IMR-90 (cell line): Measurements from ENCODE around the gene MTCL1. TPM values are rescaled to one million over a fixed set of nuclear protein-coding genes. Genes with fewer than 3 reads are reported as not detected.

Source experiments
- ATAC-seq: fragments of 200-7000 bp; cut with Tn5 transposase; 2 replicates; pipeline ENCODE4 v1.9.1; 2020; ENCODE audit warnings: low read depth, mild to moderate bottlenecking, moderate library complexity
- BruUV-seq: library from RNA; stranded (reverse); fragments of 400-500 nt; replicated peaks from 2 replicates; lab custom pipeline; 2021; lab: Mats Ljungman, UMichigan
- CTCF ChIA-PET: fragments of 300-600 bp; formaldehyde crosslinking; extraction: SDS; loops from one replicate; lab custom pipeline; 2021; ENCODE audit warnings: antibody characterized with exemption; lab: Yijun Ruan, JAX
- POLR2A ChIA-PET: fragments of 300-600 bp; sonication (Branson Sonifier 250); formaldehyde crosslinking; loops from one replicate; lab custom pipeline; 2022; ENCODE audit warnings: antibody characterized with exemption; ENCODE audit not compliant: unreplicated experiment; lab: Charles Lee
- DNase-seq: peaks from one replicate; pipeline ENCODE4 v3.0.0; 2013
- H2AFZ ChIP-seq: replicated peaks from 2 replicates; pipeline ENCODE3; 2013; ENCODE audit warnings: low read length, mild to moderate bottlenecking; ENCODE audit not compliant: poor library complexity
- H2AK5ac ChIP-seq: 2 replicates; pipeline ENCODE4 v1.6.1; 2013; ENCODE audit warnings: low read depth, low read length, inconsistent platforms
- H2AK9ac ChIP-seq: replicated peaks from 2 replicates; pipeline ENCODE3; 2013; ENCODE audit warnings: mild to moderate bottlenecking, low read depth, low read length, moderate library complexity; ENCODE audit not compliant: poor library complexity
- H2BK120ac ChIP-seq: 2 replicates; pipeline ENCODE4 v1.6.1; 2013; ENCODE audit warnings: low read depth, low read length, inconsistent platforms
- H2BK15ac ChIP-seq: 3 replicates; pipeline ENCODE4 v1.6.1; 2013; ENCODE audit warnings: low read depth, low read length, inconsistent platforms
- H2BK20ac ChIP-seq: 2 replicates; pipeline ENCODE4 v1.6.1; 2013; ENCODE audit warnings: low read depth, mild to moderate bottlenecking, inconsistent platforms, low read length, moderate library complexity
- H2BK5ac ChIP-seq: 2 replicates; pipeline ENCODE4 v1.6.1; 2013; ENCODE audit warnings: mild to moderate bottlenecking, low read depth, low read length, inconsistent platforms; ENCODE audit not compliant: poor library complexity, severe bottlenecking
- H3K14ac ChIP-seq: replicated peaks from 2 replicates; pipeline ENCODE4 v1.6.1; 2013; ENCODE audit warnings: low read depth, low read length, inconsistent platforms
- H3K18ac ChIP-seq: 2 replicates; pipeline ENCODE4 v1.6.1; 2013; ENCODE audit warnings: low read depth, low read length, control low read depth
- H3K23ac ChIP-seq: 2 replicates; pipeline ENCODE4 v1.6.1; 2013; ENCODE audit warnings: low read depth, low read length, inconsistent platforms
- H3K27ac ChIP-seq: 2 replicates; pipeline ENCODE4 v1.5.1; 2013; ENCODE audit warnings: mild to moderate bottlenecking, control low read depth, low read length; ENCODE audit not compliant: insufficient read depth
- H3K27me3 ChIP-seq: 2 replicates; pipeline ENCODE4 v1.6.1; 2013; ENCODE audit warnings: low read length; ENCODE audit not compliant: control insufficient read depth, insufficient read depth
- H3K36me3 ChIP-seq: 2 replicates; pipeline ENCODE4 v1.6.1; 2013; ENCODE audit warnings: low read length, mixed read lengths; ENCODE audit not compliant: control insufficient read depth, insufficient read depth
- H3K4ac ChIP-seq: 2 replicates; pipeline ENCODE4 v1.6.1; 2013; ENCODE audit warnings: low read depth, low read length, inconsistent platforms
- H3K4me1 ChIP-seq: 2 replicates; pipeline ENCODE4 v1.6.1; 2013; ENCODE audit warnings: low read length, mixed read lengths; ENCODE audit not compliant: control insufficient read depth, insufficient read depth
- H3K4me2 ChIP-seq: 2 replicates; pipeline ENCODE4 v1.6.1; 2013; ENCODE audit warnings: low read depth, mild to moderate bottlenecking, control low read depth, low read length, moderate library complexity
- H3K4me3 ChIP-seq: 2 replicates; pipeline ENCODE4 v1.5.1; 2013; ENCODE audit warnings: low read depth, mild to moderate bottlenecking, control low read depth, low read length, moderate library complexity; ENCODE audit not compliant: insufficient read depth
- H3K56ac ChIP-seq: 2 replicates; pipeline ENCODE4 v1.6.1; 2013; ENCODE audit warnings: low read length, inconsistent platforms; ENCODE audit not compliant: insufficient read depth; ENCODE audit errors: extremely low read depth
- H3K79me1 ChIP-seq, 2 experiments: 2 replicates each; pipeline ENCODE4 v1.6.1; 2013; ENCODE audit warnings: low read length in 2 of 2, inconsistent platforms in 1 of 2, low read depth in 1 of 2
- H3K9ac ChIP-seq: 2 replicates; pipeline ENCODE4 v1.6.1; 2013; ENCODE audit warnings: low read depth, low read length, control low read depth
- H3K9me1 ChIP-seq: 2 replicates; pipeline ENCODE4 v1.6.1; 2013; ENCODE audit warnings: low read length, inconsistent platforms; ENCODE audit not compliant: insufficient read depth
- H3K9me3 ChIP-seq: 2 replicates; pipeline ENCODE4 v1.6.1; 2013; ENCODE audit warnings: low read length; ENCODE audit not compliant: control insufficient read depth, insufficient read depth
- H4K20me1 ChIP-seq: 2 replicates; pipeline ENCODE4 v1.6.1; 2013; ENCODE audit warnings: low read length, inconsistent platforms; ENCODE audit not compliant: insufficient read depth
- H4K5ac ChIP-seq: 2 replicates; pipeline ENCODE4 v1.6.1; 2013; ENCODE audit warnings: mild to moderate bottlenecking, low read depth, low read length, control low read depth
- H4K8ac ChIP-seq, 2 experiments: 2 replicates each; pipeline ENCODE4 v1.6.1; 2013; ENCODE audit warnings: low read depth in 2 of 2, low read length in 2 of 2, control low read depth in 1 of 2, inconsistent platforms in 1 of 2
- H4K91ac ChIP-seq: 2 replicates; pipeline ENCODE4 v1.6.1; 2013; ENCODE audit warnings: low read depth, low read length, inconsistent platforms; ENCODE audit not compliant: insufficient read depth
- CEBPB ChIP-seq: IDR thresholded peaks from 2 replicates; pipeline ENCODE4 v1.6.1; 2012; ENCODE audit warnings: low read depth, low read length, improper control_type of control experiment
- FOS ChIP-seq: fragments of 150-350 bp; IDR thresholded peaks from 2 replicates; pipeline ENCODE4 v1.6.1; 2016; ENCODE audit warnings: low read depth, low read length
- POLR2A ChIP-seq: IDR thresholded peaks from 2 replicates; pipeline ENCODE4 v1.6.1; 2012; ENCODE audit warnings: mild to moderate bottlenecking, low read depth, low read length
- WGBS, 2 experiments: methylation state at CpG; one replicate each; pipeline versions ENCODE4 v1.1.5 to v1.1.7; 2013; ENCODE audit warnings: missing lambda C conversion rate in 2 of 2; ENCODE audit not compliant: insufficient read length in 1 of 2; ENCODE audit errors: extremely low coverage in 2 of 2; 5-methylcytosine and 5-hydroxymethylcytosine counted together
- dilution Hi-C: fragments of 300-500 bp; cut with HindIII; formaldehyde crosslinking; loops from one replicate; pipeline ENCODE4 v1.14.3; 2018; ENCODE audit warnings: low sequenced_read_pairs; ENCODE audit not compliant: unreplicated experiment
- in situ Hi-C: fragments of 300-500 bp; cut with MboI; formaldehyde crosslinking; loops from 3 replicates; pipeline ENCODE4 v1.14.3; 2019; ENCODE audit warnings: low sequenced_read_pairs, inconsistent platforms, mixed read lengths
- intact Hi-C: fragments of 100-400 bp; cut with micrococcal nuclease; formaldehyde crosslinking; loops from 2 replicates; pipeline ENCODE4 v1.10.0; 2022
- polyA plus RNA-seq, 3 experiments: library from polyadenylated mRNA; depleted of rRNA; stranded (reverse); fragments of >200 nt; gene quantifications; 2 replicates each; pipeline ENCODE4 v1.2.3, GENCODE V29; 2012; ENCODE audit warnings: low replicate concordance in 1 of 3
- total RNA-seq: library from RNA; depleted of rRNA; stranded (reverse); fragments of >200 nt; gene quantifications from 2 replicates; pipeline ENCODE4 v1.2.3, GENCODE V29; 2012

Gene MTCL1
- total and polyA plus RNA-seq, 2 of the 4 experiments (the other 2 are of a cell fraction): 29.0 to 45.3 TPM

DNA sequence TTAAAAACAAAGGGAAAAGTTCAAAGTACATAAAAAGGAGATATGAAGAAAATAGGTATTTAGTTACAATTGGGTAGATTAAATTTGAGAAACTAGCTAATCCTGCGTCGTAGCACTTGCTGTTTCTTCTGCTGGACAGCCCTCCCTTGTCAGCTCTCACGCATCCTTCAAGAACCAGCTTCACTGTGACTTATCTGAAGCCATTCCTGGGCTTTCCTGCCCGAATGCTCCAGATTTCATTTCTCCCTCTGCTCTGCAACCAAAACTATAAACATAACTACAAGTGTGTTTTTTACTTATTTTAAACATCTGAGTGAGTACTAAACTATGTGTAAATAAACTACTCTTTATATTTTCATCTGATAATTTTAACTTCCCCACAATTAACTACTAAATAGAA, 149.2 kb downstream of the MTCL1 start:
- WGBS, 2 experiments: 40% methylated on average over 1 of the region's 4 CpGs; no CpG with 5 or more reads in 1 of the 2 experiments
- Histone ChIP-seq H4K91ac (peak overlapping the region; percentile 94), H2AK9ac (no peak overlapping the region), H2BK15ac (peak overlapping the region; percentile 82), H3K56ac (peak overlapping the region; percentile 92), H3K27me3 (no peaks in the 10 kb centered on the region), H3K18ac (peak overlapping the region; percentile 91), H4K20me1 (no peaks in the 10 kb centered on the region), H2AFZ (peak overlapping the region; percentile 62), H3K4me2 (peak overlapping the region; percentile 34), H4K8ac (peak overlapping the region; percentile 67 to 74), H3K79me1 (peaks cover 0 to 4% of the 10 kb centered on the region in 2 experiments; a peak in 1 of 4 replicates), H3K9ac (peak overlapping the region; percentile 43), H3K36me3 (no peaks in the 10 kb centered on the region), H3K4me1 (peaks cover 16% of the 10 kb centered on the region), H3K4ac (peak overlapping the region; percentile 77), H3K9me3 (no peaks in the 10 kb centered on the region), H3K9me1 (peaks cover 19% of the 10 kb centered on the region), H4K5ac (peak overlapping the region; percentile 36), H2BK120ac (peak overlapping the region; percentile 95), H2AK5ac (no peak overlapping the region; the same call in 1 of the 2 replicates), H3K27ac (peak overlapping the region; percentile 79), H2BK5ac (peak overlapping the region; percentile 93), H3K4me3 (no peak overlapping the region), H3K23ac (peak overlapping the region; percentile 78), H2BK20ac (peak overlapping the region; percentile 86; the same call in 1 of the 2 replicates), H3K14ac (peak overlapping the region; percentile 90)
- ChIA-PET CTCF (interaction anchor here (0.7 to 1.3 kb wide), 2 partner anchors 16 to 108 kb away, joined by 3 read pairs; no protein-coding TSS in a partner anchor), POLR2A (no interaction called here)
- TF ChIP-seq FOS (0 out of 2 replicates have a peak, but pooled peaks have one; percentile 2), CEBPB (no peak), POLR2A (no peak)
- in situ Hi-C loops: no loop called here
- dilution Hi-C loops: no loop called here
- ATAC-seq (peak; percentile 65), DNase-seq (peak; percentile 66)
- no TSS peak for BruUV-seq
- intact Hi-C loops: no loop called here
